ENCODE data around the gene PLD1. TPM values are rescaled to one million over a fixed set of nuclear protein-coding genes. Genes with fewer than 3 reads are reported as not detected.

PLD1 gene
- total RNA-seq, 1 donor from 2014 or later, result 0.21 TPM

GRCh38 chr3:171774521-171774920 lies 35.8 kb downstream of the PLD1 start:
- H3K36me3 ChIP-seq, result no peaks in the 10 kb centered on the region
- H3K9me3 ChIP-seq (ENCODE audit: low read depth), result no peaks in the 10 kb centered on the region
- H4K20me1 ChIP-seq (ENCODE audit: low read depth), result no peaks in the 10 kb centered on the region
- no peak overlapping the region for H3K27ac ChIP-seq
- H3K9me3 Mint-ChIP-seq, result no peaks in the 10 kb centered on the region
- peak overlapping the region; percentile 57 for H3K27ac Mint-ChIP-seq
- no peaks in the 10 kb centered on the region for H3F3A ChIP-seq (ENCODE audit: low read depth)
- no peak for TF ChIP-seq CTCF (IDR thresholded peaks at IDR 0.05)
- no peak for TF ChIP-seq EZH2phosphoT487 (IDR thresholded peaks at IDR 0.05)
- no peak for TF ChIP-seq EZH2 (IDR thresholded peaks at IDR 0.05)
- no peak overlapping the region for H2AFZ ChIP-seq (replicated peaks)
- no peaks in the 10 kb centered on the region for H3K36me3 Mint-ChIP-seq
- H3K4me1 Mint-ChIP-seq, result peaks cover 29% of the 10 kb centered on the region
- no peak overlapping the region for H3K4me3 Mint-ChIP-seq
- no peak overlapping the region for H3K9ac ChIP-seq
- no peak for DNase-seq (ENCODE audit: low spot score)
- no peak overlapping the region for H3K4me3 ChIP-seq
- H3K79me2 ChIP-seq (ENCODE audit: low read depth), result no peaks in the 10 kb centered on the region
- H3K4me2 ChIP-seq, result no peak overlapping the region
- no peaks in the 10 kb centered on the region for H3K4me1 ChIP-seq
- peaks cover 3% of the 10 kb centered on the region for H3K27me3 Mint-ChIP-seq (ENCODE audit: insufficient read depth, low read depth)
- H3K27me3 ChIP-seq, result no peaks in the 10 kb centered on the region

GRCh38 chr3:171772427-171773056 lies 37.7 kb downstream of the PLD1 start:
- Histone ChIP-seq H3K27me3 (no peaks in the 10 kb centered on the region), H3K27ac (no peak overlapping the region), H3K4me1 (no peaks in the 10 kb centered on the region), H3K4me3 (no peak overlapping the region), H3K4me2 (no peak overlapping the region), H3K9ac (no peak overlapping the region), H3K36me3 (no peaks in the 10 kb centered on the region), H2AFZ (replicated peaks) (no peak overlapping the region), H4K20me1 (ENCODE audit: low read depth) (no peaks in the 10 kb centered on the region), H3K79me2 (ENCODE audit: low read depth) (no peaks in the 10 kb centered on the region), H3K9me3 (ENCODE audit: low read depth) (no peaks in the 10 kb centered on the region), H3F3A (ENCODE audit: low read depth) (no peaks in the 10 kb centered on the region)
- H3K27ac Mint-ChIP-seq, result no peak overlapping the region
- H3K4me1 Mint-ChIP-seq, result peaks cover 29% of the 10 kb centered on the region
- TF ChIP-seq CTCF (IDR thresholded peaks at IDR 0.05) (peak; percentile 81), EZH2 (IDR thresholded peaks at IDR 0.05) (no peak), EZH2phosphoT487 (IDR thresholded peaks at IDR 0.05) (no peak)
- H3K4me3 Mint-ChIP-seq, result no peak overlapping the region
- no peaks in the 10 kb centered on the region for H3K36me3 Mint-ChIP-seq
- H3K27me3 Mint-ChIP-seq (ENCODE audit: insufficient read depth, low read depth), result peaks cover 2% of the 10 kb centered on the region
- DNase-seq (ENCODE audit: low spot score), result peak; percentile 73
- H3K9me3 Mint-ChIP-seq, result no peaks in the 10 kb centered on the region

GRCh38 chr3:171770689-171771620 lies 39.3 kb downstream of the PLD1 start:
- Histone ChIP-seq H3K4me1 (no peaks in the 10 kb centered on the region), H3K27me3 (no peaks in the 10 kb centered on the region), H4K20me1 (ENCODE audit: low read depth) (no peaks in the 10 kb centered on the region), H3K9me3 (ENCODE audit: low read depth) (no peaks in the 10 kb centered on the region), H3F3A (ENCODE audit: low read depth) (no peaks in the 10 kb centered on the region), H3K36me3 (no peaks in the 10 kb centered on the region), H3K27ac (no peak overlapping the region), H3K4me2 (no peak overlapping the region), H2AFZ (replicated peaks) (no peak overlapping the region), H3K79me2 (ENCODE audit: low read depth) (no peaks in the 10 kb centered on the region), H3K9ac (no peak overlapping the region), H3K4me3 (no peak overlapping the region)
- peaks cover 23% of the 10 kb centered on the region for H3K4me1 Mint-ChIP-seq
- H3K27ac Mint-ChIP-seq, result no peak overlapping the region
- no peaks in the 10 kb centered on the region for H3K27me3 Mint-ChIP-seq (ENCODE audit: insufficient read depth, low read depth)
- no peak for DNase-seq (ENCODE audit: low spot score)
- no peaks in the 10 kb centered on the region for H3K36me3 Mint-ChIP-seq
- TF ChIP-seq EZH2phosphoT487 (IDR thresholded peaks at IDR 0.05) (no peak), CTCF (IDR thresholded peaks at IDR 0.05) (no peak), EZH2 (IDR thresholded peaks at IDR 0.05) (no peak)
- peak overlapping the region; percentile 57 for H3K4me3 Mint-ChIP-seq
- no peaks in the 10 kb centered on the region for H3K9me3 Mint-ChIP-seq
